Kidney tubule cell (primary cell): Measurements from ENCODE around the gene MN1.

Source experiments
- DNase-seq: peaks from one replicate; pipeline ENCODE4 v3.0.0-alpha.2; 2018; ENCODE audit warnings: low spot score

The MN1 gene

DNA sequence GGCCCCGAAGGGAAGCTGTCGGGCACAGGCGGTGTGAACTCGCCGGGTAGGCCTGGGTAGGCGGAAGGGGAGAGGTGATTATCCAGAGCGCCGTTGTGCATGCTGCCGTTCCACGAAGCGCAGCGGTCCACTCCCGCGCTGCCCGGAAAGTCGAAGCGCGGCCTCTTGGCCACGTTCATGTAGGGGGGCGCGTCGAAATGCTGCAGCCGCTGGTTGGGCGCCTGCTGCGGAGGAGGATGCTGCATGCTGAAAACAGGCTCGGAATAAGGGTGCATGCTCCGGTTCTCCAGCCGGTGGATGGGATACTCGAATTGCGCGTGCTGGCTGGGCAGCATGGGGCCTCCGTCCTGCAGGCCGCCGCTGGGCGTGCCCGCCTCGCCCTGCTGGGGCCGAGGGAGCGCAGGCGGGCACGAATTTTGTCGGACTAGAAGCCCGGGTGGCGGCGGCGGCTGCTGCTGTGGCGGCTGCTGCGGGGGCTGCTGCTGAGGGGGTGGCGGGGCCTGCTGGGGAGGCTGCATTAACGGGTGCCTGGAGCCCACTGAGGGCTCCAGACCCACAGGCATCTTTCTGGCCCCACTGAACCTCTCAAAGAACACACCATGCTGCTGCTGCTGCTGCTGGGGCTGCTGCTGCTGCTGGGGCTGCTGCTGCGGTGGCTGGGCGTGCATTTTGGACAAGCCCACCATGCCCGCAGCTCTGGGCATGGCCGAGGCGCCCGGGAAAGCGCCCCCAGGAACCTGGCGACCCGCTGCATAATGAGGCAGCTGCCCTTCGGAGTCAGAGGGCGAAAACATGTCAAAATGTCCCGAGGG lies 2.3 kb downstream of the MN1 start:
- no peak for DNase-seq

DNA sequence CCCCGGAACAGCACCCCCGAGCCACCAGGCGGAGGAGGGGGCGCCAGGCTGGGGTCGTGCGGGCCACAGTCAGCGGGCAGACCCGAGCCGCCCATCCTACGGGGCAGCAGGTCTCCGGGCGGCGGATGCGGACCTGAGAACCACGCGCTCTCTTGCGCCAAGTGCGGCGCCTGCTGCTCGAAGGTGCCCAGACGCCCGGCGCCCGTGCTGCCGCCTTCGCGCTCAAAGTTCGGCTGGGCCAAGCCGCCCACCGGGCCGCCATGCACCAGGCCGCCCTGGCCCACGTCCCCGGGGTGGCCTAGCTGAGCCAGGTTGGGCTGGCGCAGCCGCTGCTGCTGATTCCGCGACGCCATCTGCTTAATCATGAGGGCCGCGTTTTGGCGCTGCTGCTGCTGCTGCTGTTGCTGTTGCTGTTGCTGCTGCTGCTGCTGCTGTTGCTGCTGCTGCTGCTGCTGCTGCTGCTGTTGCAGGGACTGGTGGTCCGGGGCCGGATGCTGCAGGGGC lies 3.0 kb downstream of the MN1 start:
- DNase-seq = no peak

DNA sequence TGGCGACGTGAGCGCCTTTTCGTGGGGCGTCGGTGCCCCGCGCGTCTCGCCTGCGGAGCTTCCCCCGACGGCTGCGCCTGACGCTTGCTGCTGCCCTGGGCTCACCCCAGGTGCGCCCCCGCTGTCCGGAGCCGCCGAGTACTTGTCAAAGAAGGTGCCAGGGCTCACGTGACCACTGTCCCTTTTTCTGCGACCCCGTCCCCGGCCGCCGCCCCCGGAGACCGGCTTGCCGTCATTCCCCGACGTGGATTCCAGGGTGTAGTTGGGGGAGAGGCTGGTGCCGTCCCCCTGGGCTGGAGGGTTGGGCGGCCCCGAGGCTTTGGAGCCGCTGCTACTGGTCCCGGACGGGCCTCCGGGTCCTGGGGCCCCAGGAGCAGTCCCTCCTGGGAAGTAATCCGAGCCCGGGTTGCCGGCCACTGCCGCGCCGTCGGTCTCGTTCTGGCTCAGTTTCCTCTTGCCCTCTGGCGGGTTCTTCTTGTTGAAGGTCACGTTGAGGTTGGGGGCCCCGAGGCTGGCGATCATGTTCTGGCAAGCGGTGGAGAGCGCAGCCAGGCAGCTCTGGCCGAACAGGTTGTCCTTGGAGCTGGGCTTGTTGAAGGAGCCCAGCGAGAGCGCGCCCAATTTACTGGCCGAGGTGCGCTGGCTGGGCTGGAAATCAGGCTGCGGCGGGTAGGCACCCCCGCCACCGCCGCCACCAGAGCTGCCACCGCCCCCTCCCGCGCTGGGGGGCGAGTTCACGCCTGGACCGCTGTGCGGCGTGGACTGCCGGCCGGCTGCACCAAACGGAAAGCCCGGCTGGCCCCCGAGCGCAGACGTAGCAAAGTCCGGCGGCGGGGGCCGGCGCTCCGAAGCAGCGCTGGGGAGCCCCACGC lies 3.8 kb downstream of the MN1 start:
- DNase-seq = no peak

DNA sequence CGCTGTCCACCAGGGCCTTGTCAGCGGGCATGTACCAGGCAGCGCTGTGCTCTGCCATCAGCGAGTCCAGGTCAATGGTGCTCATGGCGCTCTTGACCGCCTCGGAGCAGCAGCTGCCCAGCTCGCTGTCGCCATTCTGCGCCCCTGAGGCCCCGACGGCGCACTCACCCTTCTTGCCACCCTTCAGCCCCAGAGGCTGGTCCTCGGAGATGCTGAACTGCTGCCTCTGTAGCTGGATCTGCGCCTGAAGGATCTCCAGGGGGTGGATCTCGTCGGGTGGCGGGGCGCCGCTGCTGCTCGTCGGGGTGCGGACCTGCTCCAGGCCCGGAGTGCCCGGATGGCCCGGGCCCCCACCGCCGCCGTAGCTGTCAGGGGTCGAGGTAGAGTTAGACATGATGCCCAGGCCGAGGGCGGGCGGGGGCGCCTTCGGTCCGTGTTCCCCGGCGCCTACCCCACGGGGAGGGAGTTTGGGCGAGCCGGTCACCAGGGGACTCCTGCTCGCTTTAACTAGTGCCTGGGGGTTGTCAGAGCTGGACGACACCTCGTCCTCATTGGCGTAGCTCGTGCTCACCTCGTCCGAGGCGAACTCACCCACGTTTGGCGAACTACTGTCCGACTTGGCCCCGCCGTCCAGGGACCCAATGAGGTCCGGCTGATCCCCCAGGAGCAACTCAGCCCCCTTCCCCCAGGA lies 4.6 kb downstream of the MN1 start:
- no peak for DNase-seq

DNA sequence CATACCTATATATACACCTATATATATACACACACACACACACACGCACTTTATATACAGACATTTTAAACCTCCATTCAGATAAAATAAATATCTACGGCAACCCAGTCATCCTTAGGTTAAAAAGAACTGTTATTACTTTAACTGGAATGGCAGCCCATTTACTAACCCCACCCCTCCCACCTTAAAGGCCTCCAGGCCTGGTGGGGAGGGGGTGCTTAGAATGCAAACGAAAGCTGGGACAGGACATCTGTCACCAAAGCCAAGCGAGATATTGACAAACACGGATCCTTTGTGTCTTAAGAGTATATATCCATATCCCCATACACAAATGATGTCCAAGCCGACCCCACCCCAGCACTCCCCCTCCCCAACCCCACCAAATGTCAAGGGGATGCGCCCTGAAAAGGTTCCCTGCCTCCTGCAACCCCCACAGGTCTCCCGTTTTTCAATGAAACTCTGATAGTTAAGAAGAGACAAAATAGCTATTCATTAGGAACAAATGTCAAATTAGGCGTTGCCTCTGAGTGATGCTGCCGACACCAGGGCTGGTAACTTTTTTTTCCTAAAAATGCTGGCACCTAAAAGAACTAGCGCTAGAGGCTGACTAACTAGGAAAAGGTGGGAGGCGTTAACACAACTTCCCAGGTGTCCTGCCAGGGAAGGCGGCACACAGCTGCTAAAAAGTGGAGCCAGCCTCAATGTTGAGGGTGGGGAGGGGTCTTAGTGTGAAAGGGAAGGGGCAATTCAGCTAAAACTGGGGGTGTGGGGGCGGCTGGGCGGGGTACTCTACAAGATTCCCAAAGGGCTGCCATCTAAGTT lies 5.6 kb downstream of the MN1 start:
- no peak for DNase-seq

DNA sequence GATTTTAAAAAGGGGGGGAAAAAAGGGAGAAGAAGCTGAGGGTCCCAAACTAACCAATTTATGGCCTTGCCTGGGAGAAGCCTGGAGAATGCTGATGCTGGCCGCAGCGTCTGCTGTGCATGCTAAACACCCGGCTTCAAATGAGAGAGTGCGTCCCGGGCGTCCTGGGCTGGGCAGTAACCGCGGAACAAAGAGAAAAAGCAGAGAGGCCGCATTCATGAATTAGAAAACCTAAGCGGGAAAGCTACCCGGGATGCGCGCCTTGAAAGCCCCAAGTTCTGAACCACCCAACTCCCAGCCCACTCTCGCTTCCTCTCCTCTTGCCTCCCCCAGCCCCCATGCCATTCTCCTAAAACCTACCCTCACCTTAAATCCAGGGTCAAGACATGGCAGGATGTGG lies 6.5 kb downstream of the MN1 start:
- no peak for DNase-seq

DNA sequence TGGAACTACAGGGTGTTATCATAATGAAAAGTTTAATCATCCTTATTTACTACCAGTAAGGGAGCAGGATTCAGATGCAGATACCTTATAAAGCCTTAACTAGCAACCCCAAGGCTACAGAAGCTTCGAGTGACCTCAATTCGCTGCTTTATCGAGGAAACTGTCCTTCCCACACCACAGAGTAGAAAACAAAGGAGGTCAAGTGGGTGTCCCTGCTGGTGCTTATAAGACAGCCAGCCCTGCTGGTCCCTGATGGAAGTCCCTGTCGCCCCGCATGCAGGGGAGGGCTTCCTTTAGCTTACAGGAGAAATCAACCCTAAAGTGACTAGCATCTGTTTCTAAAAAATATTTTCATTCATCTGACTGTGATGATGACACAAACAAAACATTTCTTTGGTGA lies 7.3 kb downstream of the MN1 start:
- no peak for DNase-seq

DNA sequence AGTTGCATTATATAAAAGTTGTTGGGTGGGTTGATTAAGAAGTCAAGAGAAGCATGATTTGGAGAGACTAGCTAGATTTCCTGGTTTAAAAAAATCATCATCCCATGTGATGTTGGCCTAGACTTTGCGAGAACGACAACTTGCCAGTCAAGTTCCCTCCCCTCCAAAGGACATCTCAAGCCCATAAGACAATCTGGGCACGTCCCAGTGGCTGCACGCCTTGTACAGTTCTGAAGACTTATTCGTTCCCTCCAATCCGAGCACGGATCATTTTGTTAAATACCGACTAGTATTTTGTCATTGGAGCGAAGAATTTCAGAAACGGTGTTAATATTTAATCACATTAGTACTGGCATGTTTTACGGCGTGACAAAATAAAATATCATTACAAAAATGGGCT lies 8.0 kb downstream of the MN1 start:
- DNase-seq = no peak

GRCh38 chr22:27792452-27793161 lies 8.9 kb downstream of the MN1 start:
- no peak for DNase-seq

GRCh38 chr22:27791859-27792241 lies 9.7 kb downstream of the MN1 start:
- DNase-seq = no peak

GRCh38 chr22:27791159-27791858 lies 10.2 kb downstream of the MN1 start:
- DNase-seq = no peak

DNA sequence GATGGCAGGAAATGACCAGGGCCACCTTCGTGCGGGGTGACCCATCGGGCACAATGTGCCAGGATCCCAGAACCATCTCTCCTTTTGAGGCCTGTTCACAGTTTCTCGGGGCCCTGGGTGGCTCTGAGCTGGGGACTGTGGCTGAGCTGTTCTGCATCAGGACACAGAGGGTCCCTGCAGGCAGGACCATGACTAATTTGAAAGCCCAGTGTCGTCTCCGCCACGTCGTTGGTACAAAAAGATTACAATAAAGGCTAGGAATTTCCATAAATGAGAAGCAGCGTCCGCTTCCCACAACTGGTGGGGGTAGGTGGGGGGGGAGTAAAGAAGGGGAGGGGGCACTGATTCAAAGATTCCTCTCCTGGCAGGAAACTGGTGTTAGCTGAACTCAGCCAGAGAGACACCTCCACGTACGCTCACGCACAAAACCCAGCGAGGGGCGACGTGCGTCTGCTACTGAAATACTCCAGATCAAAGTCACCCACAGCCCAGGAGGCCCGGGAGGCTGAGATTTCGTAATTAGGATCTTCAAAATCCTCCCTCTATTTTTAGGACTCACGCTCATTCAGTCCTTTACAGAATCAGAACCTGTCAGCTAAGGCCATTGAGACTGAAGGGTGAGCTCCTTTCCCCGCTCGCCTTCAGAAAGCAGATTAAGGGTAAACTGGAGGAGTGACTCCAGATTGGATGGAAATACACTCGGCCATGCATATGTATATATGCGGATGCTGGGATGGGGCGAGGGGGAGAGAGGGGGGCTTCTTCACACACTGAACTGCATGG lies 11.0 kb downstream of the MN1 start:
- DNase-seq = no peak

- no peak for DNase-seq
Observed at GRCh38 chr22:27788500-27789288, 12.9 kb downstream of the MN1 start.

DNA sequence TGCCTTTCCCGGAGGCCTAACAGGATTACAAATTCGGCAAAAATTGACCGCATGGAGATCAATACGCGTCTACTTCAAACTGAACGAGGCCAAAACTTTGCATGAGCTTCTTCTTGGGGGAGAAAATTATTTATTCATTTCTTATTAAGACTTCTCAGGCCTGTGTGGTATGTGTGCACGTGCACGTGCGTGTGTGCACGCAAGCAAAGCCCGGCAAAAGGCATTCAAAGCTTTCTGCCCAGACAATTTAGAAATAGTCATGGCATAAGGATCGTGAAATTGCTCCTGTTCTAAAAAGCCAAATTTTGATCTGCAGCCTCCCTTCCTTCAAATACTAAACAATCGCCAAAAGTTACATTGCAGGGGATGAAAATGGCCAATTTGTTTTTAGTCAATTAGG lies 14.6 kb downstream of the MN1 start:
- no peak for DNase-seq

DNA sequence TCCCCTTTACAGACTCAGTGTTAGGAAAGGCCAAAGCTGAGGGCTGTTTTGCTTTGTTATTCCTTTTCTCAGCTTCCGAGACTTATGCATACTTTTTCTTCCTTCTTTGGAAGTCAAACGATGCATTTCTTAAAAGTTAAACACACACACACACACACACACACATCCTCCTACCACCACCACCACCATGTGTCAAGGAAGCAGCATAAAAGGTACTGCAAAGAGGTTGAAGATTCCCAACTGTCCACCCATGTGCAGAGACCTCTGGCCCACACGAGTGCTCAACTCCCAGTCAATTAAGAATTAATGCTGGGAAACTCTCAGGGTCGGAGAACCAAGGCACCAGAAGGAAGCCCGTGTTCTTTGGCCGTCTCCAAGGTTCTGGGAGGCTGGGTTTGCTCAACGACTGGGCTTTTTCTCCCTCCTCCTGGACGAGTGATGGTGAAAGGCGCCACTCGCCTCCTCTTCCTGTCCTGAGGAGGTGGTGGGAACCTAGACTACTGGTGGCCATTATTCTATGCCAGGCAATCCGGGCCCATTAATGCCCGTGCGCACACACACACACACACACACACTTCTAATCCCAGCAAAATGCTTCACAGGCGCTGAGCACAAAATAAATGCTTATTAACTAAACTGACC lies 15.1 kb downstream of the MN1 start:
- no peak for DNase-seq

GRCh38 chr22:27785831-27786230 lies 15.7 kb downstream of the MN1 start:
- no peak for DNase-seq

DNA sequence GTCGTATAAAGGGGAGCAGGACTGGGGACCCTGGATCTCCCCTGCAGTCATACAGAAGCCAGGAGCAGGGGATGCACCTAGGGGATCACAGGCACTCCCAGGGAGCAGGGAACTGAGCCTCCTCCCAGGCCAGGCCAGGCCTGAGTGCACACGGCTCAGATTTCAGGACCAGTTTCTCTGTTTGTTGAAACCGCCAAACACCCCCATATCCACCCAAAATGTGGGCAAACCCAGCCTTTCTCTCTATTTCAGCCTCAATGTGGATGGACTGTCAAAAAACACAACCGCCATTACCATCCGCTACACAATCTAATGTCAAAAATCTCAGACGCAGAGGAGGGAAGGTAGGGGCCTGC lies 17.5 kb downstream of the MN1 start:
- DNase-seq = no peak

DNA sequence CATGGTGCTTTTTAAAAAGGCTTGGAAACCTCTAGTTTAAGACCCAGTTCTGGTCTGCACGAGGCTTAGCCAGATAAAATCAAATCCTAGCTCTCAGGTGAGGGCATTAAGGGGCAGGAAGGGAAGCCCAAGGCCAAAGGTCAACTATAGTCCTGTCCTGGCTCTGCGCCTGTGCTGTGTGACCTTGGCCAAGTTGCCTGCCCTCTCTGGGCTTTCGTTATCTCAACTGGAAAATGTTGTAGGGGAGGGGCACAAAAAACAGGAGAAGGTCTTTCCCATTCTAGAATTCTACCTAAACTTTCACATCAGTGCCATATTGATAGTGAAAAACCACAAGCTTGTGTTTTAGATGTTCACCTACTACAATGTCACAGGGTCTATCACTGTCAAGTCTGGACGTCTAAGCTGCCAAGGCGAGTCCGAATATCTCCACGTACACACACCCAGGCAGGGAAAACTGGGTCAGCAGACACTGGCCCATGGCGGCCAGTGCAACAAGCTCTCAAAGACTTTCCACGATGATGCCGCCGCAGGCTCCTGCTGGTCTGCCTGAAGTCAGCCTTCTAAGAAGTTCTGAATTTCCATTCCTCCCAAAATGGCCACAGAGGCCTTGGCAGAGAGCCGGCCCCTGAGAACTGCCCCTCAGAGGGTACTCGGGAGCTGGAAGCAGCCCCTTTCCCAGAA lies 18.0 kb downstream of the MN1 start:
- no peak for DNase-seq
